Pancreas (tissue), 10 donors: ENCODE measurements around the gene ANO4. TPM values are rescaled to one million over a fixed set of nuclear protein-coding genes. Genes with fewer than 3 reads are reported as not detected.
A peak's percentile ranks its signal among the peaks of the same experiment; 100 is the strongest.

Experiments
- ATAC-seq, 4 donors: fragments of 200-7000 bp; cut with Tn5 transposase; one replicate each; pipeline versions ENCODE4 v1.8.0 to v1.9.1; 2020; ENCODE audit warnings: mild to moderate bottlenecking in 4 of 4, moderate library complexity in 4 of 4
- DNase-seq, 6 donors: peaks; one replicate each; pipeline ENCODE4 v3.0.0-alpha.2; 2020
- FAIRE-seq: peaks from 2 replicates; lab custom pipeline; 2012; peaks lifted over from hg19 to GRCh38; lab: Jason Lieb, UNC
- H3K27ac ChIP-seq, 4 donors: fragments of 200-600 bp; sonication (generic); 1 replicate in 3 of 4; 2 replicates in 1 of 4; pipeline versions ENCODE4 v1.5.0 to v1.8.0; 2020
- H3K27me3 ChIP-seq, 4 donors: fragments of 200-600 bp; one replicate each; pipeline ENCODE4 v1.8.0; 2021
- H3K36me3 ChIP-seq, 3 donors: fragments of 200-600 bp; sonication (generic) in 1 of 3; one replicate each; pipeline versions ENCODE4 v1.5.0 to v1.8.0; 2020 to 2021
- H3K4me1 ChIP-seq, 3 donors: fragments of 200-600 bp; one replicate each; pipeline ENCODE4 v1.8.0; 2021
- H3K4me3 ChIP-seq, 4 donors: fragments of 200-600 bp; sonication (generic) in 2 of 4; one replicate each; pipeline versions ENCODE4 v1.5.0 to v1.8.0; 2020 to 2021
- H3K9me3 ChIP-seq, 4 donors: fragments of 200-600 bp; one replicate each; pipeline ENCODE4 v1.8.0; 2021
- WGBS, 2 donors: extraction: QIAGEN DNeasy Blood & Tissue Kit; methylation state at CpG; one replicate each; pipeline ENCODE4 v1.1.7; 2013; 5-methylcytosine and 5-hydroxymethylcytosine counted together
- intact Hi-C, 3 donors: fragments of 100-400 bp; cut with DNase I; formaldehyde crosslinking; loops; one replicate each; pipeline versions ENCODE4 v1.11.1 to v1.14.2; 2022
- polyA plus RNA-seq, 2 donors: library from polyadenylated mRNA; stranded (reverse); fragments of 200-250 nt; gene quantifications; one replicate each; pipeline ENCODE4 v1.2.3, GENCODE V29; 2013
- total RNA-seq, 6 donors: library from RNA; stranded (reverse); fragmentation: NEBNext Ultra II Directional in 4 of 6; extraction: Animal tissue kit (Norgen Biotek cat#: 25700) in 4 of 6; gene quantifications; one replicate each; pipeline versions ENCODE4 v1.2.1 to v1.2.4, GENCODE V29; 2021 to 2023
- TF ChIP-seq, protein P1 (sequence below), 4 donors: fragments of 200-600 bp; sonication (generic) in 3 of 4; IDR thresholded peaks; one replicate each; pipeline versions ENCODE4 v1.5.0 to v1.8.0; 2021; ENCODE audit warnings: antibody characterized with exemption in 4 of 4
- donor health status: healthy with polysubstance abuse.
- donor health status: DM: no; HTN: no; CAD: no; lungs with moderate emphysema.
- donor health status: DM: no; HTN: no; CAD: no.
- donor health status: control.
- donor health status: control.
- donor health status: Bipolar disorder and iron deficiency.
- donor health status: DM: yes; HTN: yes; CAD: no.
- donor health status: DM: no; HTN: no; CAD: no.
- donor health status: DM: no; HTN: no; CAD: no.
- donor health status: DM: yes; HTN: yes; CAD: no.

Gene ANO4
- total and polyA plus RNA-seq, 8 donors, result 0.14 to 2.1 (median 0.28) TPM; not detected in 1

DNA sequence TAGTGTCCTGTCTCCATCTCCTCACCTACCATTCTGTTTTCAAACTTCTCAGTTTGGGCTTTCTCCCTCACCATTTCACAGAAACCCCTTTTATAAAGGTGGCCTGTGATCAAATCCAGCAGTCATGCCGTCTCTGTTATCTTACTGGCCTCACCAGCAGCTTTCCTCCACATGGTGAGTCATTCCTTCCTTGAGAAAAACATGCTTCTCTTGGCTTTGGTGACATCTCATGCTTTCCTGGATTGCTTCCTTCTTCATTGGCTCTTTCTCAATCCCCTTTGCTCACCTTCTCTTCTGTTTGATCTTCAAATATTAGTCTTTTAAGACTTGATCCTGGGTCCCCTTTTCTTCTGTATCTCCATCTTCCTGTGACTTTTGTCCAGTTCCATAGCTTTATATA is 164.9 kb downstream of the ANO4 start:
- H3K27me3 ChIP-seq, result no peaks in the 10 kb centered on the region
- WGBS, 2 donors, result 11 to 24% methylated on average over 1 of the region's 1 CpG

GRCh38 chr12:100962086-100962712 is 167.6 kb downstream of the ANO4 start:
- Histone ChIP-seq H3K4me1 (no peaks in the 10 kb centered on the region), H3K27me3 (no peaks in the 10 kb centered on the region), H3K27ac (peak overlapping the region in 1 of 4 donors; percentile 23), H3K4me3 (no peak overlapping the region), H3K36me3 (no peaks in the 10 kb centered on the region), H3K9me3 (no peaks in the 10 kb centered on the region)
- ATAC-seq, result peak; percentile 47 to 96 (median 80)
- 30 to 32% methylated on average over 5 of the region's 5 CpGs for WGBS, 2 donors
- DNase-seq, result peak in 4 of 6 donors; percentile 14 to 70 (median 26)
- intact Hi-C loops, result no loop called here
- FAIRE-seq, result no peak
- TF ChIP-seq, protein P1, sequence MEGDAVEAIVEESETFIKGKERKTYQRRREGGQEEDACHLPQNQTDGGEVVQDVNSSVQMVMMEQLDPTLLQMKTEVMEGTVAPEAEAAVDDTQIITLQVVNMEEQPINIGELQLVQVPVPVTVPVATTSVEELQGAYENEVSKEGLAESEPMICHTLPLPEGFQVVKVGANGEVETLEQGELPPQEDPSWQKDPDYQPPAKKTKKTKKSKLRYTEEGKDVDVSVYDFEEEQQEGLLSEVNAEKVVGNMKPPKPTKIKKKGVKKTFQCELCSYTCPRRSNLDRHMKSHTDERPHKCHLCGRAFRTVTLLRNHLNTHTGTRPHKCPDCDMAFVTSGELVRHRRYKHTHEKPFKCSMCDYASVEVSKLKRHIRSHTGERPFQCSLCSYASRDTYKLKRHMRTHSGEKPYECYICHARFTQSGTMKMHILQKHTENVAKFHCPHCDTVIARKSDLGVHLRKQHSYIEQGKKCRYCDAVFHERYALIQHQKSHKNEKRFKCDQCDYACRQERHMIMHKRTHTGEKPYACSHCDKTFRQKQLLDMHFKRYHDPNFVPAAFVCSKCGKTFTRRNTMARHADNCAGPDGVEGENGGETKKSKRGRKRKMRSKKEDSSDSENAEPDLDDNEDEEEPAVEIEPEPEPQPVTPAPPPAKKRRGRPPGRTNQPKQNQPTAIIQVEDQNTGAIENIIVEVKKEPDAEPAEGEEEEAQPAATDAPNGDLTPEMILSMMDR (IDR thresholded peaks at IDR 0.05), result no peak

More for the DNA sequence above, 164.9 kb downstream of the ANO4 start:
- Histone ChIP-seq H3K4me3 (no peak overlapping the region), H3K27ac (no peak overlapping the region), H3K4me1 (no peaks in the 10 kb centered on the region), H3K9me3 (no peaks in the 10 kb centered on the region), H3K36me3 (no peaks in the 10 kb centered on the region)
- intact Hi-C loops, result no loop called here
- DNase-seq (no peak), ATAC-seq (peak in 3 of 4 donors; percentile 58 to 71 (median 62)), FAIRE-seq (no peak)
- TF ChIP-seq, protein P1 (IDR thresholded peaks at IDR 0.05), result no peak

DNA sequence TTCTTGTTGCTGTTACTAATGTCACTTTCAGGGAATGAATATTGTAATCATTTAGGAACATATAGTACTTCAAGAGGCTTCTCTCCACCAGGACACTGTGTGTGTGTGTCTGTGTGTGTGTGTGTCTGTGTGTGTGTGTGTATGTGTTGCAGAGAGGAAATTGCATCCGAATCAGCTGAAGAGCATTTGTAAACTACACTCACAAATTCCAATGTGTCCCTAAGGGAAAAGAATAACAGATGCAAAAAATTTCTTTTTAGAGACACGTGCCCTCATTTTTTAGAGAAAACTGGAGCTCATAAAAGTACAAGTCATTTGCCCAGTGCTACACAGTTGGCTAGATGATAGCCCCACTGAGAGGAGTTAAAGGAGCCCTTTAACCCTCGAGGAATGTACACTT is 168.8 kb downstream of the ANO4 start:
- Histone ChIP-seq H3K27ac (no peak overlapping the region), H3K4me1 (no peaks in the 10 kb centered on the region), H3K9me3 (no peaks in the 10 kb centered on the region), H3K4me3 (no peak overlapping the region), H3K27me3 (no peaks in the 10 kb centered on the region), H3K36me3 (no peaks in the 10 kb centered on the region)
- FAIRE-seq (no peak), DNase-seq (no peak), ATAC-seq (no peak)
- 66 to 74% methylated on average over 3 of the region's 3 CpGs for WGBS, 2 donors
- intact Hi-C loops, result no loop called here
- TF ChIP-seq, protein P1 (IDR thresholded peaks at IDR 0.05), result no peak

- no peaks in the 10 kb centered on the region for H3K36me3 ChIP-seq
- TF ChIP-seq, protein P1 (IDR thresholded peaks at IDR 0.05), result no peak
- 52 to 56% methylated on average over 2 of the region's 2 CpGs for WGBS, 2 donors
- intact Hi-C loops, result no loop called here
- H3K9me3 ChIP-seq, result no peaks in the 10 kb centered on the region
- no peak overlapping the region for H3K27ac ChIP-seq
- H3K4me1 ChIP-seq, result no peaks in the 10 kb centered on the region
- H3K4me3 ChIP-seq, result no peak overlapping the region
- FAIRE-seq (no peak), DNase-seq (no peak), ATAC-seq (no peak)
- H3K27me3 ChIP-seq, result no peaks in the 10 kb centered on the region
These were observed 169.5 kb downstream of the ANO4 start for GRCh38 chr12:100964028-100964427.

DNA sequence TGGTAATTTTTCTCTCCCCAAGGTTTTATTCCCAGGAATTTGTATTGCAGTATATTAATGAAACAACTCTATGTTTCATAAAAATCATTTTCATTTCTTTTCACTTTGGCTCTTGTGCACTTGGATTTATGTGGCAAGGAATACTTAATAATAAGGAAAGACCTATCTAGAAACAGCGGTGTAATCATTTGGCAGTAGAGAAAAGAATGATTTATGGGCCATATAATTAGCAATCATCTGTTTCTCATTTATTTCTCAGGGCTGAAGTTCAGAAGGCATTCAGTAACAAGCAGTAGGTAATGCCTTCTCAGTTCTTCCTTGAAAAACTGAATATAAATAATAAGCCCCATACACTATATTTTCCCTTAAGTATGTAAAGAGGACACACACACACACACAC is 172.6 kb downstream of the ANO4 start:
- ATAC-seq (no peak), FAIRE-seq (no peak), DNase-seq (no peak)
- Histone ChIP-seq H3K4me3 (no peak overlapping the region), H3K9me3 (no peaks in the 10 kb centered on the region), H3K27ac (no peak overlapping the region), H3K4me1 (no peaks in the 10 kb centered on the region), H3K36me3 (no peaks in the 10 kb centered on the region), H3K27me3 (no peaks in the 10 kb centered on the region)
- intact Hi-C loops, result no loop called here
- TF ChIP-seq, protein P1 (IDR thresholded peaks at IDR 0.05), result no peak
- 54 to 62% methylated on average over 1 of the region's 1 CpG for WGBS, 2 donors
